CD14-positive monocyte (primary cell): ENCODE results near the gene FCRLA. TPM values are rescaled to one million over a fixed set of nuclear protein-coding genes. Genes with fewer than 3 reads are reported as not detected.

Experiments
- DNase-seq, 3 donors: peaks; one replicate each; pipeline ENCODE4 v3.0.0-alpha.2; 2011 to 2022
- H2AFZ ChIP-seq: 2 replicates; pipeline ENCODE4 v1.6.0; 2012; ENCODE audit warnings: mild to moderate bottlenecking, low read depth, low read length, inconsistent platforms; ENCODE audit not compliant: insufficient read depth, poor library complexity, severe bottlenecking
- H3K27ac ChIP-seq, 2 donors: 1 replicate in 1 of 2; 2 replicates in 1 of 2; pipeline ENCODE4 v1.5.1; 2012 to 2013; ENCODE audit warnings: low read length in 2 of 2, control low read depth in 1 of 2, inconsistent platforms in 1 of 2, low read depth in 1 of 2, mild to moderate bottlenecking in 1 of 2
- H3K27me3 ChIP-seq, 2 donors: one replicate each; pipeline versions ENCODE4 v1.6.0 to v1.6.1; 2011 to 2013; ENCODE audit warnings: low read length in 2 of 2; ENCODE audit not compliant: control insufficient read depth in 2 of 2, insufficient read depth in 2 of 2
- H3K36me3 ChIP-seq, 2 donors: replicated peaks in 1 of 2; 1 replicate in 1 of 2; 2 replicates in 1 of 2; pipeline versions ENCODE4 v1.5.1 to v1.6.1; 2012 to 2013; ENCODE audit warnings: low read length in 2 of 2, control low read depth in 1 of 2, inconsistent platforms in 1 of 2, mild to moderate bottlenecking in 1 of 2; ENCODE audit not compliant: insufficient read depth in 2 of 2, control insufficient read depth in 1 of 2
- H3K4me1 ChIP-seq, 2 donors: 1 replicate in 1 of 2; 2 replicates in 1 of 2; pipeline versions ENCODE4 v1.5.1 to v1.6.1; 2012 to 2013; ENCODE audit warnings: low read length in 2 of 2, control low read depth in 1 of 2, inconsistent platforms in 1 of 2, mild to moderate bottlenecking in 1 of 2, moderate library complexity in 1 of 2; ENCODE audit not compliant: insufficient read depth in 2 of 2, control insufficient read depth in 1 of 2
- H3K4me2 ChIP-seq: replicated peaks from 2 replicates; pipeline ENCODE3; 2012; ENCODE audit warnings: low read length, moderate library complexity, mild to moderate bottlenecking; ENCODE audit not compliant: poor library complexity, severe bottlenecking; ENCODE audit errors: extremely low read depth
- H3K4me3 ChIP-seq, 3 experiments: fragments of 200-600 bp in 1 of 3; sonication (generic) in 1 of 3; replicated peaks in 1 of 3; 1 replicate in 2 of 3; 2 replicates in 1 of 3; pipeline ENCODE4 v1.5.1; 2011 to 2013; ENCODE audit warnings: low read length in 3 of 3, mild to moderate bottlenecking in 3 of 3, control low read depth in 2 of 3, low read depth in 2 of 3, inconsistent platforms in 1 of 3, moderate library complexity in 1 of 3
- H3K79me2 ChIP-seq: 2 replicates; pipeline ENCODE4 v1.6.0; 2012; ENCODE audit warnings: mild to moderate bottlenecking, control low read depth, inconsistent platforms, low read length, moderate library complexity; ENCODE audit not compliant: insufficient read depth
- H3K9ac ChIP-seq: 2 replicates; pipeline ENCODE4 v1.6.0; 2017; ENCODE audit warnings: low read length, mild to moderate bottlenecking; ENCODE audit not compliant: insufficient read depth, poor library complexity, severe bottlenecking
- H3K9me3 ChIP-seq, 2 donors: replicated peaks in 1 of 2; 1 replicate in 1 of 2; 2 replicates in 1 of 2; pipeline versions ENCODE4 v1.5.1 to v1.6.1; 2012 to 2013; ENCODE audit warnings: low read length in 2 of 2, control low read depth in 1 of 2; ENCODE audit not compliant: control insufficient read depth in 1 of 2, insufficient read depth in 1 of 2
- H4K20me1 ChIP-seq: 2 replicates; pipeline ENCODE4 v1.6.0; 2012; ENCODE audit warnings: mild to moderate bottlenecking, low read length, control low read depth, moderate library complexity; ENCODE audit not compliant: insufficient read depth
- H3K27ac Mint-ChIP-seq, 7 donors: one replicate each; pipeline ENCODE4 v1.8.0; 2020; ENCODE audit warnings: mild to moderate bottlenecking in 7 of 7, mixed read lengths in 7 of 7, moderate library complexity in 6 of 7, inconsistent platforms in 2 of 7
- H3K27me3 Mint-ChIP-seq, 3 donors: one replicate each; pipeline ENCODE4 v1.8.0; 2021 to 2022; ENCODE audit warnings: low read depth in 3 of 3, mild to moderate bottlenecking in 3 of 3, mixed read lengths in 3 of 3, moderate library complexity in 3 of 3, inconsistent platforms in 1 of 3
- H3K36me3 Mint-ChIP-seq, 2 donors: one replicate each; pipeline ENCODE4 v1.8.0; 2020; ENCODE audit warnings: mixed read lengths in 2 of 2, inconsistent platforms in 1 of 2, mild to moderate bottlenecking in 1 of 2
- H3K4me1 Mint-ChIP-seq: one replicate; pipeline ENCODE4 v1.8.0; 2020; ENCODE audit warnings: mild to moderate bottlenecking, mixed read lengths
- H3K4me3 Mint-ChIP-seq, 2 donors: one replicate each; pipeline ENCODE4 v1.8.0; 2020; ENCODE audit warnings: mild to moderate bottlenecking in 2 of 2, mixed read lengths in 2 of 2, moderate library complexity in 1 of 2
- H3K9me3 Mint-ChIP-seq, 7 donors: one replicate each; pipeline ENCODE4 v1.8.0; 2020 to 2022; ENCODE audit warnings: mixed read lengths in 7 of 7, mild to moderate bottlenecking in 6 of 7, moderate library complexity in 6 of 7, inconsistent platforms in 2 of 7
- CTCF ChIP-seq: fragments of 200-600 bp; IDR thresholded peaks from one replicate; pipeline ENCODE4 v1.8.0; 2022; ENCODE audit warnings: antibody characterized with exemption, mild to moderate bottlenecking
- WGBS: methylation state at CpG from one replicate; pipeline ENCODE4 v1.1.5; 2013; ENCODE audit warnings: missing lambda C conversion rate; ENCODE audit not compliant: insufficient coverage; 5-methylcytosine and 5-hydroxymethylcytosine counted together
- intact Hi-C, 2 donors: fragments of 100-400 bp; cut with micrococcal nuclease; formaldehyde crosslinking; loops; one replicate each; pipeline versions ENCODE4 v1.15.0 to v1.15.1; 2023
- polyA plus RNA-seq, 3 donors: library from polyadenylated mRNA; depleted of rRNA in 1 of 3; unstranded in 2 of 3; stranded (reverse) in 1 of 3; fragments of 300-500 nt in 2 of 3; fragments of >200 nt in 1 of 3; fragmentation: Illumina TruSeq in 2 of 3; gene quantifications; 1 replicate in 2 of 3; 2 replicates in 1 of 3; pipeline ENCODE4 v1.2.3, GENCODE V29; 2012 to 2021

Gene FCRLA
- polyA plus RNA-seq, 3 donors, result 0.28 to 0.51 (median 0.39) TPM

DNA sequence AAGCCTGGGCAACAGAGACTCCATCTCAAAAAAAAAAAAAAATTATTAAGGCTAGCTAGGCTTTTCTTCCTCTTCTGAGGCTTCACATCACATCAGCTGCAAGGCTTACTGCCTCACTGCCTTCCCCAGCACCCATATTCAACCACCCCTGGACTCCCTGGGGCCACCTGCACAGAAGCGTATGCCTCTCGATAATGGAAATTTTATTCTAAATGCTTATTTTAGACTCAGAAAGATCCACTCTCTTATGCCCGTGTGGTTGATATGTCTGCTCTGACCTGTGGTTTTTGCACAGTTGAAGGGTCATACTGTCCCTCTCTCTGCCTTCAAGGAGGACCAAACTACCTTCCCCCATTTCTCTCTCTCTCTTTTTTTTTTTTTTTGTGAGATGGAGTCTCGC, 1.5 kb upstream of the FCRLA start:
- no peak for TF ChIP-seq CTCF
- Histone ChIP-seq H2AFZ (no peak overlapping the region), H3K27ac (no peak overlapping the region), H3K9ac (no peak overlapping the region), H3K79me2 (no peaks in the 10 kb centered on the region), H3K4me1 (peaks cover 10 to 11% of the 10 kb centered on the region in 2 donors), H3K27me3 (peaks cover 36 to 86% of the 10 kb centered on the region in 2 donors), H3K36me3 (no peaks in the 10 kb centered on the region), H3K4me3 (no peak overlapping the region), H4K20me1 (no peaks in the 10 kb centered on the region), H3K4me2 (no peak overlapping the region), H3K9me3 (no peaks in the 10 kb centered on the region)
- peaks cover 48 to 57% (median 52%) of the 10 kb centered on the region in 3 donors for H3K27me3 Mint-ChIP-seq
- H3K4me3 Mint-ChIP-seq, result peak overlapping the region in 1 of 2 donors; percentile 52
- H3K9me3 Mint-ChIP-seq, result peaks cover 0 to 2% (median 0%) of the 10 kb centered on the region in 7 donors
- H3K4me1 Mint-ChIP-seq, result no peaks in the 10 kb centered on the region
- no peak overlapping the region for H3K27ac Mint-ChIP-seq
- intact Hi-C loops, result no loop called here
- no peaks in the 10 kb centered on the region for H3K36me3 Mint-ChIP-seq
- no peak for DNase-seq
- WGBS, result no CpG with 5 or more reads among the region's 4 CpGs

- peaks cover 10 to 11% of the 10 kb centered on the region in 2 donors for H3K4me1 ChIP-seq
- H3K4me3 ChIP-seq, result no peak overlapping the region
- no peak overlapping the region for H3K9ac ChIP-seq
- intact Hi-C loops, result no loop called here
- no peaks in the 10 kb centered on the region for H3K79me2 ChIP-seq
- peaks cover 0 to 2% (median 0%) of the 10 kb centered on the region in 7 donors for H3K9me3 Mint-ChIP-seq
- no peak overlapping the region for H3K4me3 Mint-ChIP-seq
- no peaks in the 10 kb centered on the region for H4K20me1 ChIP-seq
- no peaks in the 10 kb centered on the region for H3K4me1 Mint-ChIP-seq
- no peak for TF ChIP-seq CTCF
- no peaks in the 10 kb centered on the region for H3K36me3 Mint-ChIP-seq
- 88% methylated on average over 2 of the region's 3 CpGs for WGBS
- no peak for DNase-seq
- H3K36me3 ChIP-seq, result no peaks in the 10 kb centered on the region
- H3K27me3 ChIP-seq, result peaks cover 36 to 86% of the 10 kb centered on the region in 2 donors
- H3K27ac Mint-ChIP-seq, result no peak overlapping the region
- H3K27me3 Mint-ChIP-seq, result peaks cover 52 to 58% (median 53%) of the 10 kb centered on the region in 3 donors
- H2AFZ ChIP-seq, result no peak overlapping the region
- no peak overlapping the region for H3K27ac ChIP-seq
- H3K4me2 ChIP-seq, result no peak overlapping the region
- no peaks in the 10 kb centered on the region for H3K9me3 ChIP-seq
These were observed 932 bp upstream of the FCRLA start for GRCh38 chr1:161706113-161706481.
